Islet of Langerhans (tissue), 1 donor: ENCODE measurements around the gene KRABD2.
A peak's percentile ranks its signal among the peaks of the same experiment; 100 is the strongest.
"Not testable (repeated sequence)": the region's sequence is repeated elsewhere in the genome, so short reads cannot be mapped to it uniquely, and the experiment has no call there.

Experiments
- FAIRE-seq: peaks from one replicate; lab custom pipeline; 2011; peaks lifted over from hg19 to GRCh38; lab: Jason Lieb, UNC

Gene KRABD2

GRCh38 chr17:8360751-8361150, 15.8 kb downstream of the KRABD2 start:
- FAIRE-seq = no peak

GRCh38 chr17:8360260-8360659, 16.2 kb downstream of the KRABD2 start:
- peak; percentile 99 for FAIRE-seq

GRCh38 chr17:8359769-8360168, 16.7 kb downstream of the KRABD2 start:
- FAIRE-seq = no peak

GRCh38 chr17:8357910-8358309, 18.6 kb downstream of the KRABD2 start:
- FAIRE-seq = no peak

- FAIRE-seq = no peak
Measured at GRCh38 chr17:8354236-8354635, 22.3 kb downstream of the KRABD2 start.

- no peak for FAIRE-seq
Measured at GRCh38 chr17:8353736-8354135, 22.8 kb downstream of the KRABD2 start.

GRCh38 chr17:8350339-8350738, 26.2 kb downstream of the KRABD2 start:
- no peak for FAIRE-seq

GRCh38 chr17:8347001-8347400, 29.5 kb downstream of the KRABD2 start:
- FAIRE-seq = not testable (repeated sequence)

GRCh38 chr17:8345951-8346665, 30.4 kb downstream of the KRABD2 start:
- no peak for FAIRE-seq

- no peak for FAIRE-seq
Measured at GRCh38 chr17:8345052-8345690, 31.3 kb downstream of the KRABD2 start.

- FAIRE-seq = no peak
Measured at GRCh38 chr17:8341456-8341855, 35.0 kb downstream of the KRABD2 start.

- FAIRE-seq = no peak
Measured at GRCh38 chr17:8339540-8339939, 37.0 kb downstream of the KRABD2 start, which contains the start of gene ODF4. ODF4 (plus strand) TSS chr17:8339840; CDS start chr17:8340052, 212 bp downstream.

GRCh38 chr17:8338753-8339140, 37.8 kb downstream of the KRABD2 start:
- no peak for FAIRE-seq

GRCh38 chr17:8337802-8338752, 38.4 kb downstream of the KRABD2 start:
- FAIRE-seq = no peak

GRCh38 chr17:8333281-8333680, 43.2 kb downstream of the KRABD2 start:
- no peak for FAIRE-seq

GRCh38 chr17:8332688-8333087, 43.8 kb downstream of the KRABD2 start:
- no peak for FAIRE-seq

GRCh38 chr17:8332128-8332527, 44.4 kb downstream of the KRABD2 start:
- no peak for FAIRE-seq

- FAIRE-seq = no peak
Measured at GRCh38 chr17:8327303-8327649, 49.2 kb downstream of the KRABD2 start.
